HT1080 (cell line): Measurements from ENCODE around the gene LYPLAL1. TPM values are rescaled to one million over a fixed set of nuclear protein-coding genes. Genes with fewer than 3 reads are reported as not detected.
"Not testable (repeated sequence)": the region's sequence is repeated elsewhere in the genome, so short reads cannot be mapped to it uniquely, and the experiment has no call there.

ENCODE experiments used
- DNase-seq: peaks from one replicate; pipeline ENCODE4 v3.0.0-alpha.2; 2015; ENCODE audit warnings: low read depth
- total RNA-seq: library from RNA; depleted of rRNA; stranded (reverse); fragments of >200 nt; shearing (Covaris generic); gene quantifications from 2 replicates; pipeline ENCODE4 v1.2.3, GENCODE V29; 2014

The LYPLAL1 gene
- total RNA-seq, 1 experiment from 2014 or later = 28.2 TPM

DNA sequence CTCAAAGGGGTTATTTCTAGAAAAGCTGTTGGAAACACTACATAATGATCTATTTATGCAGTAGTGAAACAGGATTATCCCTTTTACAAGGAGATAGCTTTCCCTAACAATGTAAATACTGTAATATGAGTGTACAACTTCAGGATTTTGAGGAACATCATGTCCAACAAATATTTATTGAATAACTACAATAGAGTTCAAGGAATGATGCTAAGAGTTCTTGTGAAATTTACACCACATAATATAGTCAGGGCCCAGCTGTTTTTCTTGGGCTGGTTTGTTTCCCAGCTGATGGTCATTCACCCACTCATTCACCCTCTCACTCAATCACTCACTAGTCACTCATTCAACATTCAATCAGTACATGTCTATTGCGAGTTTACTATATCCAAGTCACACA lies 12.3 kb upstream of the LYPLAL1 start:
- DNase-seq = no peak

DNA sequence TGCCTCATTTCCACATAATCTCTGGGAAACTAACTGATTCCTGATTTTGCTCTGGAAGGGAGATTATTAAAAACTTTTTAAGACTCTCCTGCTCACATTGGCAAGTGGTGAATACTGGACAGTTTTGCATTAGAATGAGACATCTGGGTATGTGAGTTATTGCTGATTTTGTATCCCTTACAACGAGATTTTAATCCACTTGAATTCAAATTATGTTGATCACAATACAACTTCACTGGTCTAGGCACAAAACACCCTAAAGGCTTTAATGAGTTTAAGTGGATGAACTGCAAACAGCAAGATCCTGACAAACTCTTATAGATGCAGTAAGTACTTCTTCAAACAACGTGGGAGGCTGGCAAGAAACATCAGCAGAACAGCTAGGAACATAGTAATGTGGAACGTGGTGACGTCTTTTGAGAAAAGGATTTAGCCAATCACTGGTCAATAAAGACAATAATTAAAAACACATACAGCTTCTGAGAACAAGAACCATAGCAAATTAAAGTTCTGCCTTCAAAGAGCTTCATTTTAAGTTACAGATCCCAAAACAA lies 10.2 kb upstream of the LYPLAL1 start:
- DNase-seq = no peak

DNA sequence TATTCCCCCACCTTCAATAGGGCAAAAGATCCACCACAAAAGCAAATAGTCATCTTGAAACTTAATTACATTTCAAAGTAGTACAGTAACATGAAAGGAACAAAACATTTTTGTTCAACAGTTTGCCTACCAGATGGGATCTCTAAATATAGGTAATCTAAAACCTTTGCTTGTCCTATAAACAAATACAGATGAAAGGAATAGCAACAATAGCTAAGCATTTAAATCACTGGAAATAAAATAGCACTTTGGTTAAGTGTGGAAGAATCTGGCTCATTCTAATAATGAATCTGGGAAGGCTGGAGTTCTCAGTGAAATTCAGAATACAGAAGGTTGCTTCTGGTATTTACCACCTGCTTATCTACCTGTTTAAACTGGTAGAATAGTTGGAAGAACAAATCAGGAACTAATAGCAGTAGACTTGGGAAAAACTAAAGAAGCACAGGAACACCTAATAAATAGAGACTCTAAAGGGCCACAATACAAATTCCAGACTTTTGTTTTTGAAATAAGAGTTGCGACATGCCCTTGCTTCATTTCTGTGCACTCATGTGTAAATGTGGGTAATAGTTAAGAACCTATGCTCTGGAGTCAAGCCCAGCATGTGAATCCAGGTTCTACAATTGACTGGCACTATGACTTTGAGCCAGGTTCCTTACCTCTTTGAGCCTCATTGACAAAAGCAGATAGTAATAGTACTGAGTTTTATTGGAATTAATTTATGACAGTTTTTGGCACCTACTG lies 2.3 kb upstream of the LYPLAL1 start:
- no peak for DNase-seq

DNA sequence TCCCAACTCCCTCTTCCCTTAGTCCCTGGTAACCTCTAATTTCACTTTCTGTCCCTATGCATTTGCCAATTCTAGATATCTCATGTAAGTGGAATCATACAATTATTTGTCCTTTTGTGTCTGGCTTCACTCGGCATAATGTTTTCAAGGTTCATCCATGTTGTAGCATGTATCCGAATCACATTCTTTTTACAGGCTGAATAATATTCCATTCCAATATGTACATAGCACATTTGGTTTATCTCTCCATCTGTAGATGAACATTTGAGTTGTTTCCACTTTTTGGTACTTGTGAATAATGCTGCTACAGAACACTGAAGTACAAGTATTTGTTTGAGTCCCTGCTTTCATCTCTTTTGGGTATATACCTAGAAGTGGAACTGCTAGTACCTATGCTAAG lies 857 bp upstream of the LYPLAL1 start:
- DNase-seq = no peak

DNA sequence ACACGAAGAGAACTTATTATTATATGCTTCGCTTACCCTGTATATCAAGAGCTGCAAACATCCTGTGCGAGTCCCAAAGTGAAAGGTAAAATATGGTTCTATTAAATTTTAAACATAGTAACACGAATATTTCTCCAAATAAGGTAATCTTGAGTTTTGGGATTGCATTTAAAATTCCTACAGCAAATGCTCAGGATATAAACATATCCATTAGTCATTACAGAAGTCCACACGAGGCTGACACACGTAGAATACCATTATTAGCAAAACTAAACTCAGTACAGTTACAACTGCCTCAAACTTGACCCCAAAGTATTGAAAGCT lies 282 bp upstream of the LYPLAL1 start:
- DNase-seq = no peak

DNA sequence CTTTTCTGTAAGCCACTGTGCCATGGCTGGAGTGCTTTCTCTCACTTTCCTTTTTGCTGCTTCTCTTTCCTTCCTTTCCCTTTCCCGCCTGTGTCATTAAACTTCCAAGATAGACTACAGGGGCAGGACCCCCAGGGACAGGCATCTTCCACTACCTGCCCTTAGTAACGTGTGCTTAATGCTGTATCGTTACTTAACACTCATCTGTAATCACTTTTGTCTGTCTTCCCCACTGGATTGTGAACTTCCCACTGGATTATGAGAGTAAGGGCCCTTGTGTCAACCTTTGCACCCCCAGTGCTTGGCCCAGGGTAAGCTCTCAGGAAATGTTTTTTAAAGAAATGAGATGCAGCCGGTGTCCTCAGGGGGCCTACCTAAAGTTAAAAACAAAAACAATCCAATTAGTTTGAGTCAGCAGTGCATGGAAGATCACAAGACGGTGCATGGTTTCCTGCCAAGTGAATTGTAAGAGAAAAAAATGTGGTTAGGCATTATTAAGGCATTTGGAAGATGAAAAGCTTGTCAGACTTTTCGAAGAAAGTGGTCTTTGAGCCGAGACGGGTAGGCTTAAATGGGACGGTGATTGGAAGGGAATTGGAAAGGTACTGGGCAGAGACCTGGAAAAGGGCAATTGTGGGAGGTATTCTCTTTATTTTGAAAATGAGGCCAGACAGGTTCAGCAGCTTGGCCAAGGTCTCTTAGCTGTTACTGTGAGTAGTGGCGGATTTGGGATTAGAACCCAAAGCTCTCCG lies 958 bp downstream of the LYPLAL1 start:
- peak; percentile 57 for DNase-seq

DNA sequence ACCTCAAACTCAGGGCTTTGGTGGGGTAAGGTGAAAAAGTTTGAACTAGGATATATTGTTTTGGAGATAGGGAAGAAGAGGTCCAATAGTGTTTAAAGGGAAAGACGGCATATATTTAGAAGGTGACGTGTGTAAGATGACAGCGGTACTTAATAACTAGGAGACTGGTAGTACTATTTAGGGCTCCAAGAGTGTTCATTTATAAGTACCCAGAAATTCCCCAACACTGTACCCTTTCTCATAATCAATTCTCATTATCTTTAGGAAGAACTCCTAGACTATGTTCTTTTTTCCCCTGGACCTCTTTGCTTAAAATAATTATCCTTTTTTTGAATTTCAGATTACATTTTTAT lies 1.5 kb downstream of the LYPLAL1 start:
- no peak for DNase-seq

DNA sequence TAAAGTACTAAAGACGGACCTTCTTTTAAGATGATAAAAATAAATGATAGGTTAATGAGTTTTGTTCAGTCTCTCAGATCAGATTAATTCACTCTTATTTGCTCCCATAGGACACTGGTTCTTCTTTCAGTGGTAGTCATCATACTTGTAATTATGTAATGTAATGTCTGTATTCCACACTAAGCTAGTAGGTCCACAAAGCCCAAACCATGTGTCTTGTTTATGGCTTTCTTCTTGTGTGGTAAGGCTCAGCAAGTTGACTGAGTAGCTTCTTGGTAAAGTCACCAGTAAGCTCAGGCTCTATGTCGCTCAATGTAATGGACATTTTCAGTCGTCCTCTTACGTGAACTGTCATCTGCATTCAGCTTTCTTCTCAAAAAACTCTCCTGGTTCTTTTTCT lies 2.5 kb downstream of the LYPLAL1 start:
- DNase-seq = no peak

DNA sequence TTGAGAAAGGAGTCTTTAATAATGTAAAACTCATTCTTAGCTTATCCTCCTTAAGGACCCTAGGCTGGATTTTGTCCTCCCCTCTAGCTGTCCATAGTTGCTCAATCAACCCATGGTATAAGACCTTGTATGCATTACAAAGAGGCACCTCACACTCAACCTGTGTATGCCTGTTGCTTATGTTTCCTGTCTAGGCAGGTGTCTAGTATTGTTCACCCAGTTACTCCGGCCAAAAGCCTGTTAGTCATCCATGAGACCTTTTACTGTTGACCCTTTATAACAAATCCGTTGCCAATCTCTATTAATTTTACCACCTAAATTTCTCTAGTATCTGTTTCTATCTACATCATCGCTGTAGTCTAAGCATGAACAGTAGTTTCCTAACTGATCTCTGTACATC lies 3.7 kb downstream of the LYPLAL1 start:
- no peak for DNase-seq

DNA sequence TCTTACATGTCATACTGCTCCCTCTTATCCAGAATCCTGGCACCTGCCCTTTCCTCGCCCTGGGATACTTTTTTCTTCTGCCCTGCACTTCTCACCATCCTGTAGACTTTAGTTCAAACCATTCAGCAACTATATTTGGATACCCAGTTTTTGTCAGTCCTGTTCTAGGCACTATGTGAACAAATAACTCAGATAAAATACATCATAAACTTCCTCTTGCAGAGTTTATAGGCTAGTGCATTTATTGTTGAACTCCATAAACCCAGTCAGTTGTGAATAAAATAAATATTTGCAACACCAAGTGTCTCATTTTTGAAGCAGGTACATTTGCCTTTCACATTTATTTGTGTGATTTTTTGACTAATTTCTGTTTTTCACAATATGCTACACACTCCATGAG lies 4.3 kb downstream of the LYPLAL1 start:
- DNase-seq = no peak

DNA sequence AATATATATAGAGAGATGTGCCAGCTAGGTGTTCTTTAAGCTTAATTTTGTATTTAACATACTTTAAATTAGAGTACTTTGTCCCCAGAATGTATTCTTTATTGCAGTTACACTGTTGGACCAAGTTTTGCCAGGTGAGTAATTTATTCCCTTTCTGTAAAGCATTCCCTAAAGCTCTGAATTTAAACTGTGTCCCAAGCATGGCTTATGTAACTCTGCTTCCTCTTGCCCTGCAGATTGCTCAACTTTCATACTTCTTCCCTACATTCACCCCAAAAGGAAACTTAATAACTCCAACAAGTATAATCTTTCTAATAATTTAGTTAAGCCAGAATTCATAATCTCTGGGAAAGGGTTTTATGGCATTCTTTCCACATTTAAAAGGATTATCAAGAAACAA lies 5.6 kb downstream of the LYPLAL1 start:
- DNase-seq = no peak

DNA sequence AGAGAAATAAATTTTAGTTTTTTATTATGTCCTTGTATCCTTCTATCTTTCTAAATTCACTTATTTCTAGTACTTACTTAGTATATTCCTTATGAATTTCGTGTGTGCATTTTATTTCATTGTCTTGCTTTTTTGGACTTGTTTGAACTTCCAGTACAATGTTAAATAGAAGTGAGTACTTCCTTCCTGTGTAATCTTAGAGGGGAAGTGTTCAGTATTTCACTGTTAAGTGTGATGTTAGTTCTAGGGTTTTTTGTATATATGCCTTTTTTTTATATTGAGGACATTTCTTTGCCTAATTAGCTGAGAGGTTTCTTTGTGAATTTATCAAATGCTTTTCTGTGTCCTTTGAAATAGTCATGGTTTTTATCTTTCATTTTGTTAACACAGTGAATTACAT lies 10.7 kb downstream of the LYPLAL1 start:
- no peak for DNase-seq

DNA sequence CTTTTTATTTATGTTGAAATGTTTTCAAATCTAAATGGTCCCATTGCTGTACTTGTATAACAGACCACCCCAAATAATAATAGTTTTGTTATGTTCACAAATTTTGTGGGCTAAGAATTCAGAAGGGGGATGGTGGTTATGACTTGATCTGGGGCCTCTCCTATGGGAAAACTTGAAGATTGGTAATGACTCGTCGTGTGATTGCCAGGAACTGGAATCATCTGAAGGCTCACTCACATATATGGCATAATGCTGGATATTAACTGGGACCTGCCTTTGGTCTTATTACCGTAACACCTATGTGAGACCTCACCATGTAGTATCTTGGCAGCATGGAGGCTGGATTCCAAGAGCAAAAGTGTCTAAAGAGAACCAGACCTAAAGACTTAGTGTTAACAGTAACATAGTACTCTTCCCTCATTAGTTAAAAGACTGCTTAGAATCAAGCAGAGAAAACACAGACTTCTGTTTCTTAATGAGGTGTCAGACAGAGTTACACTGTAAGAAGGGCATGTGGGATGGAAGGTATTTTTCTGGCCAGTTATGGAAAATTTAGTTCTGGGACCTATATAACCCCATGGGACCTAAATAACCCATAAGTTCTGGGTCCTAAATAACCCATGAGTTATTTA lies 11.9 kb downstream of the LYPLAL1 start:
- peak; percentile 35 for DNase-seq

DNA sequence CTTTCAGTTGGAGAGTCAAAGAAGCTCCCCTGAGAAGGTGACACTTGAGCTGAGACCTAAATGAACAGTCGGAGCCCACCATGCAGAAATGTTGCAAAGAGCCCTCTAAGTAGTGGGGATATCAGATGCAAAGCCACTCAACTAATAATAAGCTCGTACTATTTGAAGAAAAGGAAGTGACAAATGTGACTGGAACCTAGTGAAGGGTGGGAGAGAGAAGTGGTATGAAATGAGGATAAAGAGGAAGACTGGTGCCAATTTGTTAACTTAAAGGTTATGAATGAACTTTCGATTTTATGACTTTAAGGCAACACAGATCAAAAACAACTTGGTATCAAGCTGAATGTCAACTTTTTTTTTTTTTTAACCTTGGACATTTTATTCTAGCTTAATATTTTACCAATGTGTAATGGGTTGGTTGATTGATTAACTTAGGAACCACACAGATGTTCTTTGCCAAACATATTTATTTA lies 14.7 kb downstream of the LYPLAL1 start:
- DNase-seq = no peak

DNA sequence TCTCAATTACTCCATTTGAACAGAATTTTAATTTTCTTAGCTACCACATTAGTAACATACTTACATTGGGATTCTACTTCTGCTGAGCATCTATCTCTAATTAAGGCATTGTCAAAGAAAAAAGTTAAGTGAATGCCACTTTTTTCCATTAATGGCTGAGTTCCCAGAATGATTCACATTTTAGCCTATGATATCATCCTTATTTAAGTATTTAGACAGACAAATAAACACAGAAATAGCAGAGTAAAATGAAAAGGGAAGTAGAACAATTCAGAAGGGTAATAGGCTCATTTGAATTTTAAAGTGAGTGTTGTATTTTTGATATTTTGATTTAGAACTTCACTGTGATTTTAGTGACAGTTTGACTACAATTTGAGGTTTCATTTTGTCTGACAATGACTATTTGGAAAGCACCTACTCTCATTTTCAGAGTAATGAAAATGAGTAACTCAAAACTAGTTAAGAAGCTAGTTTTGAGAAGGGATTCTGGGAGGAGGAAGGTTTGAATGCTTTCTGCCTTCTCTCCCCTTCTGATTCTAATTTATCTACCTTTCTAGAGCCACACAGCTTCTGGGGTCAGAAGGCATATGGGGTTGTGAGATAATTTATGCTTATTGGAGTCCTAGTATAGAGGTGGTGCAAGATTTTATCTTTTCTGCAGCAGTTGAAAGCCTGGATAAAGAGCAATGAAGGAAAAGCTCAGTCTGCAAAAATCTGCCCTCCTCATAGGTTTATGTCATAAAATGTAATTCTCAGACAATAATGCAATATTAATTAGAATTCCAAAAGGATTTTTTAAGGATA lies 15.5 kb downstream of the LYPLAL1 start:
- DNase-seq = peak; percentile 21

DNA sequence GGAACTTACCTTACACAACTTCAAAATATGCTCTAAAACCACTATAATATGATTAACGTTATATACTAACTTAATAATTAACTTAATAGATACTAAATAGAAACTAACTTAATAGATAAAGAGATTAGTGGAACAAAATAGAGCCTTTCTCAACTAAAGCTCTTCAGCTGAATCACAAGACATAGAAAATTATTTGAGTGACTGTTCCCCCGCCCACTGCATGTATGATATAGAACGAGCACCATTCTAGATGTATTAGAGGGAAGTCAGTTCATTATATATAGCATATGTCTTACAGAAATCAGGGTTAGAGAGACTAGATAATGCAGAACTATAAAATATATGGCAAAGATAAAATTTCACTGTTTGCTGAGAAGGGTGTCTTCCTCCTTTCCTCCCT lies 16.3 kb downstream of the LYPLAL1 start:
- no peak for DNase-seq

DNA sequence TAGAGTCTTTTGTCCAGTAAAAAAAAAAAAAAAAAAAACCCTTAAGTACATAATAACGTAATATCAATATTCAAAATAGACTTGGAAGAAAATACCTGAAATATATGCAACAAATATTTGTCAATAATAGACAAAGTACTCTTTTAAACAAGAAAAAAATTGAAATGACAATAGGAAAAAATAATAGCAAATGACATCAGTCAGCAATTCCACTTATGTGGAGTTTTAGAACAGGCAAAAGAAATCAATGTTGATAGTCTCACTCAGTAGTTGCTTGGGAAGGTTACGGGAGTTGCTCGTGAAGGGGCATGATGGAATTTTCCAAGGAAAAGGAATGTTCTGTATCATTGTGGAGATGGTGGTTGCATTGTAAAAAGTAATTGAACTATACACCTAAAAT lies 16.9 kb downstream of the LYPLAL1 start:
- DNase-seq = no peak

DNA sequence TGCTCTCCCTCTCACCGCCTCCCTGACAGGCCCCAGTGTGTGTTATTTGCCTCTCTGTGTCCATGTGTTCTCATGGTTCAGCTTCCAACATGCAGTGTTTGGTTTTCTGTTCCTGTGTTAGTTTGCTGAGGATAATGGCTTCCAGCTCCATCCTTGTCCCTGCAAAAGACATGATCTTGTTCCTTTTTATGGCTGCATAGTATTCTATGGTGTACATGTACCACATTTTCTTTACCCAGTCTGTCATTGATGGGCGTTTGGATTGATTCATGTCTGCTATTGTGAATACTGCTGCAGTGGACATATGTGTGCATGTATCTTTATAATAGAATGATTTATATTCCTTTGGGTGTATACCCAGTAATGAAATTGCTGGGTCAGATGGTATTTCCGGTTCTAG lies 22.2 kb downstream of the LYPLAL1 start:
- not testable (repeated sequence) for DNase-seq

DNA sequence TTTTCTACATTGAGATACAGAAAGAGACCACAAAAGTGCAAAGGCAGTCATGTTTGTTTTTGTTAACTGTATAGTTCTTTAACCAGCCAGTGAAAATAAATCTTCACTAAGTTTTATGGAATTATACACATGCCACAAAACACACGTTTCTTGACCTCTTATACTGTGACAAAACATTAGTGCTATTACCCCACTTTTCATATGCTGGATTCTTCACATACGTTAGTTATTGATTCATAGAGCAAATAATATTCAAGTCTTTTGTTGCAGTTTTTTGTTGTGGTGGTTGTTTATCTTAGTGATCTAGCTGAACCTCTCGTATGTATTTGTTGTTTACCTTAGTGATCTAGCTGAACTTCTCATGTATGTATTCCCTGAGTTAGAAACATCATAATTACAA lies 28.0 kb downstream of the LYPLAL1 start:
- DNase-seq = no peak

DNA sequence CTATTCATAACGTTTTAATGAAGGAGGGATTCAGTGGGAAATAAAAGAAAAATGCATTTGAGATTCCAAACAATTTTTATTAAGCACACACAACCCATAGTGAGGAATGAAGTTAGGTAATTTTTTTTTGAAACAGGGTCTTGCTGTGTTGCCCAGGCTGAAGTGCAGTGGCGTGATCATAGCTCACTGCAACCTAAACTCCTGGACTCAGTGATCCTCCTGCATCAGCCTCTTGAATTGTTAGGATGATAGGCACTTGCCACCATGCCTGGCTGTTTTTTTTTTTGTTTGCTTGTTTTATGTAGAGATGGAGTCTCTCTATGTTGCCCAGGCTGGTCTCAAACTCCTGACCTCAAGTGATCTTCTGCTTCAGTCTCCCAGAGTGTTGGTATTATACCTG lies 28.9 kb downstream of the LYPLAL1 start:
- no peak for DNase-seq

DNA sequence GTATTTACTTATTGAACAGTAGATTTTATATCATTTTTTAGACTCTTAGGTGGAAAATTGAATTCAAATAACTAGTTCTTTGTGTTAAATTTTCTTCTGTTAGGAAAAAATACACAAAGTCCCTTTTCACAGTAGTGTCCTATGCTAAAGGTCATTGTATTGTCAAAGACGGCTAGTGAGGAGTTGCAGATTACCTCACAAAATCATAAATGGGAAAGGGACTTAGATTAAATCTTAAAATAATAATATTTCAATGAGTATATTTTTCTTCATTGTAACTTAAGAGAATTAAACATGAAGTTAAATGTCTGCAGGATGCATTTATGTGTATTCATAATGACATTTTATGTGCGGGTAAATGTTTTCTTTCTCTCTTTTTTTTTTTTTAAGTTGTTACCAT lies 32.7 kb downstream of the LYPLAL1 start:
- DNase-seq = no peak

DNA sequence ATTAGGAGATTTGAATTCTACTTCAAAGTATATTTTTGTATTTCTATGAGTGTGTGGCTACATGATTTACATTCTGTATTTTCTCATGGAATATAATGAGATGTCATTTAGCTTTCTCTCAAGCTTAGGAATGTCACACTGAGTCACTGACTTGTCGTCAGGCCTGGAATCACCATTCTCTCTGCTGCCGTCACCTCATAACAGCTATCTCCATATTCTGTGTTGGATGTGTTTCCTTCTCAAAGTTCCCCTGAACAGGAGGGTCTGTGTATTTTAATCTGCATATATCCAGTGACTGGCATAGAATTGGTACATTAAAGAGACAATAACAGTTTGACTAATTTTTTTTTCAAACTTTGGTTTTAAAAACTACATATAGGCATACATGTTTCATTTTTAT lies 35.9 kb downstream of the LYPLAL1 start:
- no peak for DNase-seq
